Measurements from ENCODE around the gene SERHL2. TPM values are rescaled to one million over a fixed set of nuclear protein-coding genes. Genes with fewer than 3 reads are reported as not detected.
A peak's percentile ranks its signal among the peaks of the same experiment; 100 is the strongest.
"Not testable (repeated sequence)": the region's sequence is repeated elsewhere in the genome, so short reads cannot be mapped to it uniquely, and the experiment has no call there.

Gene SERHL2
- total RNA-seq, 2 donors from 2014 or later, result 12.6 to 12.8 TPM

DNA sequence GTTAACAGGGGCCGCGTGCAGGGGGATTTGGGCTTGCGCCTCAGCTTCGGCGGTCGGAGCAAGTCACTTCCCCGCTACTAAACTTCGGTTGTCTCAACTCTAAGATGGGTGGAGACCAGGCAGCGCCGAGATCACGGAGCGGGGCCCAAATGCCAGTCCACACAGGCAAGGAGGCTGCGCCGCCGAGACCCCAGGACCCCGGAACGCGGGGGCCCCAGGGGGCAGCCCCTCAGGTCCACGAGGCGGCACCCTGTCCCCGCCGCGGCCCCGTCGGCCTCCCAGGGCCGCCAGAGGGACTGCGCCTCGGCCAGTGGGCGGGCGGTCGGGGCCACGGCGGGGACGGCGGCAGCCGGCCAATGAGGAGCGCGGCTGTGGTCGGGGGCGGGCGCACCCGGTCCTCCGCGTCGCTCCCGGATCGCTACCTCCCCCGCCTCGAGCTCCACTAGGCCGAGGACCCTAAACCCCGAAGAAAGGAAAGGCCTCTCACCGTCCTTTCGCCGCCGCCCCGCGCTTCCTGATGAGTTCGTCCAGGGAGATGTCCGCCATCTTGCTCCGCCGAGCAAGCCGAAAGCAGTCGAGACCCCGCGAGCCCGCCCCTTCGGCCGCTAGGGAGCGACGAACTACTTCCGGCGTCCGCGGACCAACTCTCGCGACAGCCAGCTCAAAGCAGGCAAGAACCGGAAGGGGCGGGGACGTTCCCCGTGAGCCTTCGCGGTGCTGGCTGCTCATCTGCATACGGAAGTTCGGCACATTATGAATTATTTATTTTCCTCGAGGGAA is 60.7 kb downstream of the SERHL2 start, which contains the start of gene POLDIP3:
Gene POLDIP3, minus strand, starts transcription at position 572 of the 780 bp plus-strand sequence. Its CDS starts 26 bp downstream, at position 546.
- WGBS, 2 experiments (ENCODE audit: insufficient coverage in 1 of 2, insufficient read length in 1 of 2), result 0% methylated on average over 31 to 85 of the region's 85 CpGs
- peaks cover 31% of the 10 kb centered on the region for H3K4me1 Mint-ChIP-seq
- H3K27ac Mint-ChIP-seq, result peak within 1 kb of the TSS; percentile 100
- peak within 1 kb of the TSS; percentile 94 for H3K9ac ChIP-seq (ENCODE audit: extremely low read depth, low read length, poor library complexity, severe bottlenecking)
- peak; percentile 30 for TF ChIP-seq CTCF (conservative IDR thresholded peaks at IDR 0.05)
- H3K4me3 Mint-ChIP-seq, result peak within 1 kb of the TSS; percentile 84
- H3K9me3 Mint-ChIP-seq, result no peaks in the 10 kb centered on the region
- no peaks in the 10 kb centered on the region for H3K27me3 Mint-ChIP-seq (ENCODE audit: insufficient read depth)
- H3K27ac ChIP-seq (ENCODE audit: low read depth, low read length), result peak within 1 kb of the TSS; percentile 100
- peak; percentile 99 for DNase-seq
- no peaks in the 10 kb centered on the region for H3K9me3 ChIP-seq (ENCODE audit: control insufficient read depth, low read length)
- peaks cover 34% of the 10 kb centered on the region for H3K36me3 Mint-ChIP-seq (ENCODE audit: low read depth)
- no peaks in the 10 kb centered on the region for H3K27me3 ChIP-seq (ENCODE audit: control insufficient read depth, insufficient read depth, low read length, poor library complexity, severe bottlenecking)
- peaks cover 5% of the 10 kb centered on the region for H3K4me1 ChIP-seq (ENCODE audit: control insufficient read depth, insufficient read depth, low read length)
- H3K4me3 ChIP-seq (ENCODE audit: low read length), result peak within 1 kb of the TSS; percentile 89
- H3K36me3 ChIP-seq (ENCODE audit: control insufficient read depth, insufficient read depth, low read length), result peaks cover 31% of the 10 kb centered on the region

DNA sequence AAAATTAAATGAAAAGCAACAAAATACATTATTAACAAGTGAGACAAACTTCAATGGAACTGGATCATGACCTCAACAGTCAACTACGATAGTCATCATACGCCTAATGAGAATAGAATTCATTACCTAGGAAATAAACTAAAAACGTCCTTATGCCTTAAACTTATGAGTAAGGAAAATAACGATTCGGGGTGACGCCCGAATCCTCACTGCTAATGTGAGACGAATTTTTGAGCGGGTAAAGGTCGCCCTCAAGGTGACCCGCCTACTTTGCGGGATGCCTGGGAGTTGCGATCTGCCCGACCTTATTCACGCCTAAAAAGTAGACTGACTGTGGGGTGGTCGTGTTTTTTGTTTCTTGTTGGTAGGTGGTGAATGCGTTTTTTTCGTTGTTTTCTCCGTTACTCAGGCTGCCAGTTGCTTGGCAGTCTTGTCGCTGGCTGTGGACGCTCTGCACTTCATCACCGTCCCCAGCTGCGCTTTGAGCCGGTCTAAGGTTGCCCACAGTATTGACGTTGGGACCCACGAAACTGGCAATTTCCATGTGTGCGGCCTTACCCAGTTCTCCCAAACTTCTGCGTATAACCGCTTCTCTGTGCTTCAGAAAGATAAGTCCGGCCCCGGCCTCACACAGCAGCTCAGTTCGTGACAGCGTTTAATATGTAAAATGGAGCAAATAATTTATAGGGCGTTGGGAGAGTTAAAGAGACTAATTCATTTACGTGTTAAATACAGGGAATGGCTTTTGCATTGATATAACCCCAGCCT is 61.5 kb downstream of the SERHL2 start:
- H3K36me3 Mint-ChIP-seq (ENCODE audit: low read depth), result peaks cover 28% of the 10 kb centered on the region
- WGBS, 2 experiments (ENCODE audit: insufficient coverage in 1 of 2, insufficient read length in 1 of 2), result 3 to 5% methylated on average over 29 to 35 of the region's 35 CpGs

GRCh38 chr22:42615860-42616175 is 62.1 kb downstream of the SERHL2 start:
- Mint-ChIP-seq H3K27ac (peak overlapping the region; percentile 100), H3K4me1 (peaks cover 31% of the 10 kb centered on the region)
- 75 to 83% methylated on average over 5 to 13 of the region's 13 CpGs for WGBS, 2 experiments (ENCODE audit: insufficient coverage in 1 of 2, insufficient read length in 1 of 2)

More for the DNA sequence above, 61.5 kb downstream of the SERHL2 start:
- peak overlapping the region; percentile 100 for H3K27ac Mint-ChIP-seq
- no peak for TF ChIP-seq CTCF (conservative IDR thresholded peaks at IDR 0.05)
- no peaks in the 10 kb centered on the region for H3K9me3 Mint-ChIP-seq
- H3K4me3 ChIP-seq (ENCODE audit: low read length), result peak overlapping the region; percentile 89
- peak overlapping the region; percentile 84 for H3K4me3 Mint-ChIP-seq
- peaks cover 27% of the 10 kb centered on the region for H3K36me3 ChIP-seq (ENCODE audit: control insufficient read depth, insufficient read depth, low read length)
- H3K4me1 ChIP-seq (ENCODE audit: control insufficient read depth, insufficient read depth, low read length), result peaks cover 5% of the 10 kb centered on the region
- peak overlapping the region; percentile 94 for H3K9ac ChIP-seq (ENCODE audit: extremely low read depth, low read length, poor library complexity, severe bottlenecking)
- no peaks in the 10 kb centered on the region for H3K27me3 ChIP-seq (ENCODE audit: control insufficient read depth, insufficient read depth, low read length, poor library complexity, severe bottlenecking)
- H3K9me3 ChIP-seq (ENCODE audit: control insufficient read depth, low read length), result no peaks in the 10 kb centered on the region
- no peaks in the 10 kb centered on the region for H3K27me3 Mint-ChIP-seq (ENCODE audit: insufficient read depth)
- peaks cover 31% of the 10 kb centered on the region for H3K4me1 Mint-ChIP-seq
- H3K27ac ChIP-seq (ENCODE audit: low read depth, low read length), result peak overlapping the region; percentile 100
- DNase-seq, result peak; percentile 96

More at GRCh38 chr22:42615860-42616175, 62.1 kb downstream of the SERHL2 start:
- not testable (repeated sequence) for H3K27me3 ChIP-seq (ENCODE audit: control insufficient read depth, insufficient read depth, low read length, poor library complexity, severe bottlenecking); H3K4me1 ChIP-seq (ENCODE audit: control insufficient read depth, insufficient read depth, low read length); H3K9me3 Mint-ChIP-seq; H3K9me3 ChIP-seq (ENCODE audit: control insufficient read depth, low read length); DNase-seq; H3K4me3 ChIP-seq (ENCODE audit: low read length); H3K27me3 Mint-ChIP-seq (ENCODE audit: insufficient read depth)
- Mint-ChIP-seq H3K4me3 (peak overlapping the region; percentile 84), H3K36me3 (ENCODE audit: low read depth) (peaks cover 25% of the 10 kb centered on the region)
- peak overlapping the region; percentile 100 for H3K27ac ChIP-seq (ENCODE audit: low read depth, low read length)
- H3K36me3 ChIP-seq (ENCODE audit: control insufficient read depth, insufficient read depth, low read length), result peaks cover 24% of the 10 kb centered on the region
- peak overlapping the region; percentile 1 for H3K9ac ChIP-seq (ENCODE audit: extremely low read depth, low read length, poor library complexity, severe bottlenecking)

Measured in endodermal cell (in vitro differentiated cells).